GM18517 (cell line): ENCODE data around the gene GABRR2.
"Not testable (repeated sequence)": the region's sequence is repeated elsewhere in the genome, so short reads cannot be mapped to it uniquely, and the experiment has no call there.

Experiments
- ATAC-seq: cut with Tn5 transposase; IDR thresholded peaks from one replicate; pipeline ENCODE4 v1.9.1; 2021; ENCODE audit warnings: mild to moderate bottlenecking, moderate library complexity; ENCODE audit not compliant: unreplicated experiment

Gene GABRR2

GRCh38 chr6:89264296-89264695 is 50.8 kb downstream of the GABRR2 start:
- ATAC-seq, result no peak

GRCh38 chr6:89260832-89261231 is 54.3 kb downstream of the GABRR2 start:
- no peak for ATAC-seq

GRCh38 chr6:89260310-89260709 is 54.8 kb downstream of the GABRR2 start:
- ATAC-seq, result no peak

- ATAC-seq, result peak; percentile 69
Measured at GRCh38 chr6:89258912-89259311, 56.2 kb downstream of the GABRR2 start.

GRCh38 chr6:89257781-89258180 is 57.3 kb downstream of the GABRR2 start:
- ATAC-seq, result no peak

- ATAC-seq, result no peak
Measured at GRCh38 chr6:89257346-89257745, 57.8 kb downstream of the GABRR2 start.

- ATAC-seq, result no peak
Measured at GRCh38 chr6:89255417-89255816, 59.7 kb downstream of the GABRR2 start.

- ATAC-seq, result no peak
Measured at GRCh38 chr6:89254569-89254968, 60.5 kb downstream of the GABRR2 start.

- ATAC-seq, result no peak
Measured at GRCh38 chr6:89252907-89253306, 62.2 kb downstream of the GABRR2 start.

- no peak for ATAC-seq
Measured at GRCh38 chr6:89251976-89252375, 63.1 kb downstream of the GABRR2 start.

GRCh38 chr6:89251170-89251569 is 63.9 kb downstream of the GABRR2 start:
- ATAC-seq, result no peak

- no peak for ATAC-seq
Measured at GRCh38 chr6:89250239-89250638, 64.9 kb downstream of the GABRR2 start.

GRCh38 chr6:89244241-89244985 is 70.7 kb downstream of the GABRR2 start:
- ATAC-seq, result no peak

- ATAC-seq, result no peak
Measured at GRCh38 chr6:89243331-89243629, 71.8 kb downstream of the GABRR2 start.

- no peak for ATAC-seq
Measured at GRCh38 chr6:89242574-89243330, 72.3 kb downstream of the GABRR2 start.

- ATAC-seq, result peak; percentile 57
Measured at GRCh38 chr6:89239338-89239737, 75.8 kb downstream of the GABRR2 start.

- no peak for ATAC-seq
Measured at GRCh38 chr6:89237158-89237557, 77.9 kb downstream of the GABRR2 start.

GRCh38 chr6:89233605-89234004 is 81.5 kb downstream of the GABRR2 start:
- ATAC-seq, result not testable (repeated sequence)

- ATAC-seq, result no peak
Measured at GRCh38 chr6:89222712-89223039, 92.4 kb downstream of the GABRR2 start.

- no peak for ATAC-seq
Measured at GRCh38 chr6:89221971-89222711, 93.0 kb downstream of the GABRR2 start.

GRCh38 chr6:89221129-89221528 is 94.0 kb downstream of the GABRR2 start:
- ATAC-seq, result no peak

- ATAC-seq, result no peak
Measured at GRCh38 chr6:89217299-89217910, 97.7 kb downstream of the GABRR2 start, which contains the start of gene GABRR1. GABRR1 (minus strand) TSS chr6:89217358; CDS start chr6:89217322, 36 bp downstream.
